IPS DF 4.7 (cell line): Measurements from ENCODE around the gene ADAMTS19.
"Not testable (repeated sequence)": the region's sequence is repeated elsewhere in the genome, so short reads cannot be mapped to it uniquely, and the experiment has no call there.

ENCODE experiments used
- DNase-seq: peaks from one replicate; pipeline ENCODE4 v3.0.0-alpha.2; 2013; ENCODE audit warnings: low spot score; ENCODE audit errors: extremely low read depth

Gene ADAMTS19

GRCh38 chr5:129459777-129460671 is at the start of gene ADAMTS19:
Gene ADAMTS19, plus strand, starts transcription at chr5:129460298. Its CDS starts 94 bp downstream, at chr5:129460392.
- no peak for DNase-seq

DNA sequence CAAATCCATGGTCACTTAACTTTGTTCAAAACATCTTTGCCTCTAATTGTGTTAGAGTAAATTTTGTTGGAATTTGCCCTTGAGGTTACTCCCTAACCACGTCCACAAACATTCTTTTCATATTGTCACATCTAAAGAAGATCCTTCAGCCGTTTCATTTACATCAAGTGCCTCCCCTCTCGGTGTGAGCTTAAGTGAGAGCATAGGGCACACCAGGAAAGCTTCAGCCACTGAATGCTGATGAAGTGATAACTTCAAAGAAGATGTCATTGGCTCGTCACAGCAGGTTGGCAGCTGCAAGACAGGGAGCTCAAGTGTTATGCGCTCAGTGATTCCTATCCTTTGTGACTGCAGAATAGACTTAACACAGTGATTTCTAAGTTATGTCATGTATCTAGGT is 49.6 kb upstream of the ADAMTS19 start:
- no peak for DNase-seq

DNA sequence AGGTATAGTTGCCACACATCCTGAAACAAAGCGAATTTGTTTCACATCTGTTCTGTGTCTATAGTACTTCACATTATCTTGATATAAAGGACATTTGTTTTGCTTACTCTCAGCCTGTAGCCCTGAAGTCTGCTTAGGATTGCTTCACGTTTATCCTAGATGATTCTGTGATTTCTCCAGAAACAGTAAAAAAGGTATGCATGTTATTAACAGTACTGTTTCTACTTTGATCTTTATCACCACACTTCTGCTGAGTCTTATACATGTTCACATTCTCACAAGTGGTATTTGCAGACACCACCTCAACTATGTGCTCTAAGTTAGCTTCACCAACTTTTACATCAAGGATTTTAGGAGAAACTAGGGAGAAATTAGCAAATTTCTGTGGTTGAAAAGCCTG is 47.4 kb upstream of the ADAMTS19 start:
- DNase-seq: no peak

- no peak for DNase-seq
Measured at GRCh38 chr5:129413570-129413969, 46.5 kb upstream of the ADAMTS19 start.

DNA sequence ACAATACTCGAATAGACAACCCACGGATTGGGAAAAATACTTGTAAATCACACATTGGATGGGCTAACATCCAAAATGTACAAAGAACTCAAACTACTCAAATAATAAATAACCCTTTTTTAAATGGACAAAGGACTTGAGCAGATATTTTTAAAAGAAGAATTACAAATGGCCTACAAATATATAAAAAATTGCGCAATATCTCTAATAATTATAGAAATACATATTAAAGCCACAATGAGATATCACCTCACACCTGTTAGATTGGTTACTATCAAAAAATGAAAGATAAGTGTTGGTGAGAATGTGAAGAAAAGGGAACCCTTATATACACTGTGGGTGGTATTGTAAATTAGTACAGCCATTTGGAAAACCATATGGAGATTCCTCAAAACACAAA is 40.8 kb upstream of the ADAMTS19 start:
- DNase-seq: no peak

DNA sequence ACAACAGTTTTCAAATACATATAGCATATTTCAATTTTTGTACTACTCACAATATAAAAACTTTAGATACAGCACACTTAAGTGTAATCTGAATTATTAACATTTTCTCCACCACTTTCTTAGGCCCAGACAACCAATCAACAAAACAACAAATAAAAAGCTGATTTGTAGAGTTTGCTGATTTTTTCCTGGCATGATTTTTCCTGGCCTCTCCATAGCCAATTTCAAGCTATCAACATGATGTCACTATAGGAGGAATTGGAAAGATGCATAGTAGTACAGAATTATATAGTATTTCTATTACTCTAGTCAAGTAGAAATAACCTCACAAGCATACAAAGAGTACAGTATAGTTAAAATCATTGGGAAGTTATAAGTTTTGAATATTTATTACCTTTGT is 35.1 kb upstream of the ADAMTS19 start:
- no peak for DNase-seq

- no peak for DNase-seq
Measured at GRCh38 chr5:129426071-129426470, 34.0 kb upstream of the ADAMTS19 start.

DNA sequence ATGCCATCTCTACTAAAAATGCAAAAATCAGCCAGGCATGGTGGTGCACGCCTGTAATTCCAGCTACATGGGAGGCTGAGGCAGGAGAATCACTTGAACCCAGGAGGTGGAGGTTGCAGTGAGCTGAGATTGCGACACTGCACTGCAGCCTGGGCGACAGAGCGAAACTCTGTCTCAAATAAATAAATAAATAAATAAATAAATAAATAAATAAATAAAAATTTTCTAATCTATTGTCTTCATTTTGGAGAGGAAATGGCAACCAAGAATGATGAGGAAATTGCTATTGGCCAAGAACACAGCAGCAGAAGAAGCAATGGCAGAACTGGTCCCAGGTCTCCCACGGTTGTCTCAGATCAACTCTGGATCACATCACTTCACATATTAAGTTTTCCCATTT is 31.5 kb upstream of the ADAMTS19 start:
- not testable (repeated sequence) for DNase-seq

DNA sequence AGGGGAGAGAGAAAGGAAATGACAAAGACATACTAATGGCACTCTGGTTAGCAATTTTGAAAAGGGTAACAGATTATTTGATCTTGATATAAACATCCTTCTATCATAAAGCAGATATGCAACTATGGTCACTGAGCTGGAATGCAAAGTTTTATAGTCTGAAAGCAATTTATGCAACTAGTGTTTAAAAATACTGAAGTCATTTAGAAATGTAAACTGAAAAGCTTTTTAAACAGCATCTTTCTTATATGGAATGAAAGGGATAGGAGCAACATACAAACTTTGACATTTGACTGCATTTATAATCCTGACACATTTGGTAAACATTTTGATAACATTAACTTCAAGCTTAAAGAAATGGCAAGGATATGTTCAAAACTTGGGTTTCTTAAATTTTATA is 28.7 kb upstream of the ADAMTS19 start:
- DNase-seq: no peak

DNA sequence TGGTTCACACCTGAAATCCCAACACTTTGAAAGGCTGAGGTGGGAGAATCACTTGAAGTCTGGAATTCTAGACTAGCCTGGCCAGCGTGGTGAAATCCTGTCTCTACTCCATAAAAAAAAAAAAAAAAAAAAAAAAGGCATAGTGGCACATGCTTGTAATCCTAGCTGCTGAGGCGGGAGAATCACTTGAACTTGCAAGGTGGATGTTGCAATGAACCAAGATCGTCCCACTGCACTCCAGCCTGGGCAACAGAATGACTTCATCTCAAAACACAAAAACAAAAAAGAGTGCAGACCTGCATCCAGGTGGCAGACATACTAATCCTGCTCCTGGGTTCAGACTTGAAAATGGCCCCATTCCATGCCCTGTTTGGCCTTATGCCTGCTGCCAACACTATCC is 21.8 kb upstream of the ADAMTS19 start:
- no peak for DNase-seq

DNA sequence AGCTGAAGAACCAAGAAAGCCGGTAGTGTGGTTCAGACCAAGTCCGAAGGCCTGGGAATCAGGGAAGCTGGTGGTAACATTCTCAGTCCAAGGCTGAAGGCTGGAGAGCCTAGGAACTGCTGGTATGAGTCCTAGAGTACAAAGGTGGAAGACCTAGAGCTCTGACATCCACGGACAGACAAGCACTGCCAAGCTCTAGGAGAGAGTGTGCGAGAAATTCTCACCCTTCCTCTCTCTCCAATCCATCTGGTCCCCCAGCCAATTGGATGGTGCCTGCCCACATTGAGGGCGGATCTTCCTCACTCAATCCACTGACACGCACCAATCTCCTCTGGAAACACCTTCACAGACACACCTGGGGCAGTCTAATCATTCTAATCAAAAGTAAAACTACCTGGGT is 19.7 kb upstream of the ADAMTS19 start:
- DNase-seq: no peak

GRCh38 chr5:129441096-129441495 is 19.0 kb upstream of the ADAMTS19 start:
- no peak for DNase-seq

GRCh38 chr5:129445379-129445778 is 14.7 kb upstream of the ADAMTS19 start:
- DNase-seq: no peak

- DNase-seq: no peak
Measured at GRCh38 chr5:129447968-129448367, 12.1 kb upstream of the ADAMTS19 start.

GRCh38 chr5:129448654-129449053 is 11.4 kb upstream of the ADAMTS19 start:
- DNase-seq: no peak

- no peak for DNase-seq
Measured at GRCh38 chr5:129454461-129454860, 5.6 kb upstream of the ADAMTS19 start.

DNA sequence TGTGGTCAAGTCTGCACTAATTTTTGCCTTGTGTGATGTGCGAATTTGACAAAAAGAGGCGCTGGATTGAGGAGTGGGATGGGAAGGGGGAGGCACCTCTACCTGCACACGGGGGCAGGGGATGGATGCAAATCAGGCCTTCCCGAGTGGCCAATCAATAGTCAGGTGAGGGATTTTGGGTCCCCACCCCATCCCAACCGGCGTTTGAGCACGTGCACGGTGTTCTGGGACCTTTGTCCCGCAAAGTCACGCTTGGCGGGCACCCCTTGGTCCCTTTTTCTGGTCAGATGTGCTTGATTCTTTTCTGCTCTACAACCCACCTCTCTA is 685 bp upstream of the ADAMTS19 start:
- DNase-seq: no peak

- DNase-seq: no peak
Measured at GRCh38 chr5:129460672-129460935, 506 bp downstream of the ADAMTS19 start.

DNA sequence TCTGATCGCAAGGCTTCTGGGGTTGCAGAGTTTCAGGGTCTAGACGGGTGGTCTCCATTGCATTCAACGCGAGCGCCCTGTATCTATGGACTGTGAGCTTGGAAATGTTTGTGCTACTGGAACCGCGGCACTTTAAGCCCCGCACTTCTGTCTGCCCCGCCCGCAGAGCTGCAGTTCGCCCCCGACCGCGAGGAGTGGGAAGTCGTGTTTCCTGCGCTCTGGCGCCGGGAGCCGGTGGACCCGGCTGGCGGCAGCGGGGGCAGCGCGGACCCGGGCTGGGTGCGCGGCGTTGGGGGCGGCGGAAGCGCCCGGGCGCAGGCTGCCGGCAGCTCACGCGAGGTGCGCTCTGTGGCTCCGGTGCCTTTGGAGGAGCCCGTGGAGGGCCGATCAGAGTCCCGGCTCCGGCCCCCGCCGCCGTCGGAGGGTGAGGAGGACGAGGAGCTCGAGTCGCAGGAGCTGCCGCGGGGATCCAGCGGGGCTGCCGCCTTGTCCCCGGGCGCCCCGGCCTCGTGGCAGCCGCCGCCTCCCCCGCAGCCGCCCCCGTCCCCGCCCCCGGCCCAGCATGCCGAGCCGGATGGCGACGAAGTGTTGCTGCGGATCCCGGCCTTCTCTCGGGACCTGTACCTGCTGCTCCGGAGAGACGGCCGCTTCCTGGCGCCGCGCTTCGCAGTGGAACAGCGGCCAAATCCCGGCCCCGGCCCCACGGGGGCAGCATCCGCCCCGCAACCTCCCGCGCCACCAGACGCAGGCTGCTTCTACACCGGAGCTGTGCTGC is 1.0 kb downstream of the ADAMTS19 start:
- no peak for DNase-seq

GRCh38 chr5:129461711-129462332 is 1.7 kb downstream of the ADAMTS19 start:
- no peak for DNase-seq

- DNase-seq: no peak
Measured at GRCh38 chr5:129465776-129466344, 5.8 kb downstream of the ADAMTS19 start.

GRCh38 chr5:129474544-129474943 is 14.4 kb downstream of the ADAMTS19 start:
- DNase-seq: no peak
